GM19043 (cell line): ENCODE results near the gene AP1S1.

ENCODE experiments used
- ATAC-seq: cut with Tn5 transposase; IDR thresholded peaks from one replicate; pipeline ENCODE4 v1.9.1; 2021; ENCODE audit warnings: low read depth; ENCODE audit not compliant: unreplicated experiment

Gene AP1S1

DNA sequence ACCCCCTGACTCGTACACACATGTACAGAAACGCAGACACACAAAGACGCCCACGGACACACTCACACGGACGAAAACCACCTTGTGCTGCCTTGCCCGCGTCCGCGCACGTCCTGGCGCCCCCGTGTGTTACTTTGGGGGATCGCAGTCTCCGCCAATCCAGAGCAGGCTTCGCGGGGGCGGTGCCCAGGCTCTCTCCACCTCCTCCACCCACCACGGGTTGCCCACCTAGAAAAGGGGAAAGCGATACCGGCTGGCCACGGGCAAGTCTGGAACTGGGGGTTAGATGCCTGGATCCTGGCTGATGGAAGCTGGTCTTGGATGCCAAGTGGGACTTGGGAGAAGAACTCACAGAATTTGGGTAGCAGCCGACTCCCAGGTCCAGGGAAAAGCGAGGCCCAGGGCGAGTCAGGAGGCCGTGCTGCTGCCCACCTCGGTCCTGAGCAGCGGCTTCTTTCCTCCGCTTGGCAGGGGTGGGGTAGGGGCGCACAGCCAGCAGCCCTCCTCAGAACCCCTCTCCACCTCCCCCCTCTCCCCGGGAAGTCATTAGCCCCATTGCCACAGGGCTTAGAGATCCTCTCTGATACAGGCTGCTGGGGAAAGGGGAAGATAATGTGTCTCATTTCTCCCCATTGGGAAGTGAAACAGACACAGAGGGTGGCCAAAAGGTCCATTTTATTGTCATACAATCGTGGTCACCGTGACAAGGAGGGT, 15.7 kb downstream of the AP1S1 start:
- no peak for ATAC-seq

DNA sequence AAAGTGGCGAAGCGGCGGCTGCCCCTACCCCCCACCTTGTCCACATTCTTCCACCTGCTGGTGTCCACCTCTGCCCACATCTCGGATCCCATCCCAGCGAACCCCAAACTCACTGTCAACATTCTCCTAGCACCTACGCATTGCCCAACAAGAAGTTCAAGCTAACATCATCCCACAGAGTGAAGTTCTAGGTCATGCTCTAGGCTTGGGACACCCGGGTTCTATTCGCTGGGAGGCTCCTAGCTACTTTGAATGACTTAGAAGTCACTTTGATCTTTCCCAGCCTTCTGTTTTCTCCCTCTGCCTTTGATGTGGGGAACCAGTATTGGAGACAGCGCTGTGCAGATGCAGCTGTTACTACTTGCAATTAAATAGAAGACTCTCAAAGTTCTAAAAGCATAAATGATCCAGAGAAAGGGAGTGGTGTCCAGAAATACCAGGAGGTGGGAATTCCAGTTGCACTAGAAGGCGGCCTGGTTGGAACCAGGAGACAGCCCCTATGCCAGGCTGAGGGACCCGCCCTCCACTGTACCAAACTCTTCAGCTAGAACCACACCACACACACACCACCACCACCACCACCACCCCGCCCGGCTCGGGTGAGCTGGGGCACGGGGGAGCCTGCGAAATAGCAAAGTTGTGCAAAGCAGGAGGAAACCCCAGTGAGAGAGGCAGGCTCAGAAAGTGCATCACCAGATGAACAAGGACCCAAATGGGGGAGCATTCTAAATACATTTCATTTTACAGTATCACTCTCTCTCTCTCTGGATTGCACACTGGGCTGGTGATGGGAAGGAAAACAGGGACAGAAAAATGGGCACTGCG, 16.6 kb downstream of the AP1S1 start:
- no peak for ATAC-seq

DNA sequence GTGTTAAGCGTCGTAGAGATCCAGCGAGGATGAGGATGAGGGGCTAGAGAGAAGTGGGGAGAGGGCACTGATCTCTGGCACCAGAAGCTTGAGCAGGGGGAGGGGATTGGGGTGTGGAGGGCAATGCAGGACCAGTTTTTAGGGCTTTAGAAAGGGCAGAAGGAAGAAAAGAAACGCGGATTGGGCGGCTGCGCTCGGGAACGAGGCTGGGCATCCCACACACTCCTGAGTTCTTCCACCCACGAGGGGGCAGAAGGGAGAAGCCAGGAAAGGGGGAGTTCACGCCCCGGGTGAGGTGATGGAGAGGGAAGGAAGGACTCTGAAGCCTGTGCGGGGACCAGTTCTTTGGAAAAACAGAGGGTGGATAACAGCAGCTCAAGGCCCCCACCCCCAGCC, 17.2 kb downstream of the AP1S1 start:
- no peak for ATAC-seq

GRCh38 chr7:101172005-101172853, 18.0 kb downstream of the AP1S1 start:
- ATAC-seq: no peak

DNA sequence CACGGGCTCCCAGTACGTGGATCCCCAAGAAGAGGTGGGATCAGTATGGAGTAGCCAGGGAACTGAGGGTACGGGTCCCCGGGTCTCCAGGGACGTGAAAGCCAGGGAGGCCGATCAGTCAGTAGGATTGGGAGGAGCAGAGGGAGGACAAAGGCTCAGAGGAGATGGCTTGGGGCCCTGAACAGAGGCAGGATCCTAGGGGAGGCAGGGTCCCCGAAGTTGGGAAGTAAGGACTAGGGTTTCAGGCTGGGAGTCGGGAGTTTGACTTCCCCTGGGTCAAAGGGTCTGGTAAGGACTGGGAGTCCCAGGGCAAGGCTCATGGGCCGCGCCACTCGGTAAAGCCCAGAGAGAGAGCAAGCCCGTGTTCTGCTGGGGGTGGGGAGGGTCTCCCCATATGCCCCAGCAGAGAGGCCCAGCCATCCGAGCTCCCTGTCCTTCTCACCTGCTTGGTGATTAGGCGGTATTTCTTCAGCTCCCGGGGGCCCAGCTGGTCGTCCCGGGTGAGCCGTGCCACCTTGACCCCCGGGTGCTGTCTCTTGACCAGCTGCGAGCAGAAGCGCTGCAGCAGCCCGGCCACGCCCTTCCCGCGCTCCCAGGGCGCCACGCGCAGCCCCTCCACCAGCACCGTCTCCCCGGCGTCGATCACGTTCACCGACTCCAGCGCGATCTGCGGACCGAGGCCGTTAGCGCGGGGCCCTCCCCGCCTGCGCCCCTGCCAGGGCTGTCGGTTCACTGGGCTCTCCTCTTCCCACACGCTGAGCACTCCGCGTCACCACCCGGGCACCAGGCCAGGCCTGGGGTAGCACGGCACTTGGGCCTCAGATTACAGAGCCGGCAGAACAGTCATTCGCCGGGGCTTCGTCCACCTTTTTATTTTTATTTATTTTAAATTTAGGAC, 18.8 kb downstream of the AP1S1 start:
- no peak for ATAC-seq

GRCh38 chr7:101173752-101174244, 19.5 kb downstream of the AP1S1 start:
- no peak for ATAC-seq

GRCh38 chr7:101174322-101174854, 20.1 kb downstream of the AP1S1 start:
- ATAC-seq: no peak

- no peak for ATAC-seq
These were observed 21.4 kb downstream of the AP1S1 start for GRCh38 chr7:101175664-101176063.

DNA sequence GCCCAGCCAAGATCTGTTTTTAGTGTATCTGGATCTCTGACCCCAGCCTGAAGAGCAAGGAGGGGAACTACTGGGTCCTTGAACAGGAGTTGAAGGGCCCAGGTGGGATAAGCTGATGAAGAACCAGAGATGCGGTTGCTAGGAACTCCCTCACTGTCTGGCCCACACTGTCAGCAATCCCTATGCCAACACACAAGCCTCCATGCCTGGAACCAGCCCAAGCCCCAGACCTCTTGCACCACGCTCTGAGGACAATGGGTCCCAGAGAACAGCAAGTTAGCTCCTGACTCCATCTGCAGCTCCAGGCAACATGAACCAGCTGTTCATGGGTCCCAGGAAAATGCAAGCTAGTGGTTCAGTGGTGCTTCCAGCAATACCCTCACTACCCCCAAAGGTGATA, 23.4 kb downstream of the AP1S1 start:
- no peak for ATAC-seq

GRCh38 chr7:101179117-101179516, 24.8 kb downstream of the AP1S1 start:
- no peak for ATAC-seq

DNA sequence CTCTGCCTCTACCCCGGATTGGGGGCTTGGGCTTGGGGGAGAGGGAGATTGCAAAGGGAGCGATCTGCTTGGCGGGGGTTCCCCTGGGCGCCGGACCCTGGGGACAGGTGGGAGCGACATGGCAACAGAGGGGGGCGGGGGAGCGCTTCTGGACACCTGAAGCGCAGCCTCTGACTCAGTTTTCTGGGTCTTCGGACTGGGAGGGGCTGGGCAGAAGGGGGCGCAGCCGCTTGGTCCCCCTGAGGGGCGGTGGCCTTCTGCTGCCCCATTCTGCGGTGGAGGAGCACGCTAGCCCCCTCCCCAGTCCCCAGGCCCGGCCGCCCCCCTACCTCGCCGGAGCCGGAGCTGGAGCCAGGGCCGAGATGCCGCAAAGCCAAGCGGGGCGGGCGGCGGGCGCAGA, 25.4 kb downstream of the AP1S1 start:
- no peak for ATAC-seq

GRCh38 chr7:101180130-101180755, 26.0 kb downstream of the AP1S1 start, which contains the start of gene NAT16:
Gene NAT16 (minus strand): TSS chr7:101180293. CDS start chr7:101174807, 5,486 bp downstream.
- ATAC-seq: no peak

DNA sequence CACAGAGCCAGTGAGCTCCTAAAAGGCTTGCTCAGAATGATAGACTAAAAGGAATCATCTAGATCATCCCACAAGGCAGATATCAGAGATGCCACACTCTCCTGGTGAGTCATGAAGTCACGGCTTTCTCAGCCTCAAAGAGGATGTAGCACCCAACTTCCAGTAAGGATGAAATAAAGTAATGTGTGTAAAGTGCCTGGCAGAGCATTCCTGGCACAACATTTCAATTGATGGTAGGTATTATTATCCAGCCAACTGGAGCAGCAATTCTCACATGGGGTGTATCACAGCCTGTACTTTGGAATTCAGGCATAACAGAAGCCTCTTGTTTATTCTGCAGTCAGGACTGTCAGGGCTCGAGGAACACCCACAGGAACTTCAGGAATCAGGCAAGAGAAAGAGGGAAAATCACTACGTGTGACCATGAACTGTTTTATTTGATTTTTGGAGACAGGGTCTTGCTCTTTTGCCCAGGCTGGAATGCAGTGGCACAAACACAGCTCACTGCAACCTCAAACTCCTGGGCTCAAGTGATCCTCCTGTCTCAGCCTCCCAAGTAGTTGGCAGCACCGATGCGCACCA, 31.1 kb downstream of the AP1S1 start:
- no peak for ATAC-seq

GRCh38 chr7:101186194-101186593, 31.9 kb downstream of the AP1S1 start:
- ATAC-seq: no peak

DNA sequence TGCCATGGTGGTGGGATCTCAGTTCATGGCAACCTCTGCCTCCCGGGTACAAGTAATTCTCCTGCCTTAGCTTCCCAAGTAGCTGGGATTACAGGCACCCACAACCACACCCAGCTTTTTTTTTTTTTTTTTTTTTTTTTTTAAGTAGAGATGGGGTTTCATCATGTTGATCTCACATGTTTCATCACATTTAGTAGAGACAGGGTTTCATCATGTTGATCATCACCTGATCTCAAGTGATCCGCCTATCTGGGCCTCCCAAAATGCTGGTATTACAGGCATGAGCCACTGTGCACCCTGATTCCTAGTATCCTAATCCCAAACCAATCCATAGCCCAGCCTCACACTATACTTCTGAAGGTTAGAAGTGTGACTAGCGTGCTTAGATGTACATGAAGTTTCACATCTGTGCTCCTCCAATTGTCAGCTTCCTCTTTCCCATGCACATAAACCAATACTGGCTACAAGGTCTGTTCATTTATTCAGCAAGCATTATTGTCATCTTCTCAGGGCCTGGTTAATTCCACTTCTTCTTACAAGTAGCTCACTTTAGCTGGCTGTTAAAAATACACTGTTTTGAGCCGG, 32.7 kb downstream of the AP1S1 start:
- no peak for ATAC-seq

DNA sequence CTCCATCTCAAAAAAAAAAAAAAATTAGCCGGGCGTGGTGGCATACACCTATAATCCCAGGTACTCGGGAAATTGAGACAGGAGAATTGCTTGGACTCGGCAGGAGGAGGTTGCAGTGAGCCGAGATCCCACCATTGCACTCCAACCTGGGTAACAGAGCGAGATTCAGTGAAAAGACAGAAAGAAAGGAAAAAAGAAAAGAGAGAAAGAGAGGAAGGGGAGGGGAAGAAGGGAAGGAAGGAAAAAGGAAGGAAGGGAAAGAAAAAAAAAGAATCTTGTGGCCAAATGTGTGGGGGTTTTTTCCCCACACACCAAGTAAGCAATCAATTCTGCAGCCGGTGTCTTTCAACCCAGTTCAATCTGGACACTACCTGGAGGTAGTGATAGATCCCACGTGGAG, 34.8 kb downstream of the AP1S1 start:
- no peak for ATAC-seq

DNA sequence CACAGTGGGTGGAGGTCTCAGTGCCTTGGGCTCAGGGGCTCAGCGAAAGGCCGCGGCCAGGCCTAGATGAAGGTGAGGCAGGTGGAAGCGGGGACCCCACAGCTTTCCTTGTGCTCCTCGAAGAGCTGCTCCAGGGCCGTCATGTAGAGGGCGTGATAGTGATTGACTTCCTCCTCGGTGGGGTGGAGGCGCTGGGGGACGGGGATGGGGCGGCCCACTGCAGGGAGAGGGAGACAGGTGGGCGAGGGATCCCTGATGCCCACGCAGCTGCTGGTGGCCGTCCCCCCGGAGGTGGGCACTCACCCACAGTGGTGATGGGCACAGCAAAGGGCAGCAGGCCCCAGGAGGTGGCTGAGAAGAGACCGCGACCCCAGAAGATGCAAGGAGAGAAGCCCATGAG, 41.6 kb downstream of the AP1S1 start:
- ATAC-seq: no peak

GRCh38 chr7:101197991-101198390, 43.7 kb downstream of the AP1S1 start:
- ATAC-seq: no peak
